WERI-Rb-1 (cell line): Measurements from ENCODE around the gene CEP78.

Experiments used
- DNase-seq: peaks from one replicate; pipeline ENCODE4 v3.0.0-alpha.2; 2020
- H3K27ac ChIP-seq: fragments of 250-450 bp; sonication (Bioruptor Pico); 2 replicates; pipeline ENCODE4 v1.5.1; 2020; ENCODE audit warnings: mild to moderate bottlenecking, moderate library complexity
- H3K27me3 ChIP-seq: fragments of 250-450 bp; sonication (Bioruptor Pico); 2 replicates; pipeline ENCODE4 v1.5.1; 2021; ENCODE audit warnings: mild to moderate bottlenecking, low read depth, moderate library complexity; ENCODE audit not compliant: insufficient read depth, severe bottlenecking
- H3K36me3 ChIP-seq: fragments of 250-450 bp; sonication (Bioruptor Pico); 2 replicates; pipeline ENCODE4 v1.5.1; 2020; ENCODE audit warnings: mild to moderate bottlenecking, moderate library complexity
- H3K4me3 ChIP-seq: 2 replicates; pipeline ENCODE4 v1.5.1; 2011; ENCODE audit warnings: low read depth, mild to moderate bottlenecking, control low read depth, low read length
- H3K9me3 ChIP-seq: fragments of 250-450 bp; sonication (Bioruptor Pico); 2 replicates; pipeline ENCODE4 v1.5.1; 2021; ENCODE audit warnings: mild to moderate bottlenecking, moderate library complexity; ENCODE audit not compliant: severe bottlenecking
- TF ChIP-seq, protein P1 (sequence below): IDR thresholded peaks from 2 replicates; pipeline ENCODE4 v1.5.1; 2011; ENCODE audit warnings: low read depth, mild to moderate bottlenecking, control low read depth, inconsistent platforms, low read length

Gene CEP78

DNA sequence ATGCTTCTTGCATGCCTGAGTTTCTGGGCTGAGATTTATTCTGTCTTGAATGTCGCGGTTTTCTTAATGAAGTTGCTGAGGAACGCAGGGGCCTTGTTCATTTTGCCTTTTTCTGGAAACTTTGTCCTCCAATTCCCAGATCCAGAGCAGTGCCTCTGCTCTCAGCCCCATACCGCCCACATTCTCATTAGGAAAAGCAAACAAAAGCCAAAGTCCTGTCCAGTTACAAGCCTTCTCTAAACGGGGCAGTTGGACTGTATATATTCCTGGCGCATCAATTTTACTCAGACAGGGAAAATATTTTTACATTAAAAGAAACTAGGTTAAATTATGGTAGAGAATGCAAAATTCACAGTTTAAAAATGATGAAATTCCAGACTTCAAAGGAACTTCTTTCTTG, 59.9 kb downstream of the CEP78 start:
- no peak for DNase-seq
- Histone ChIP-seq H3K4me3 (no peak overlapping the region), H3K36me3 (no peaks in the 10 kb centered on the region), H3K9me3 (no peaks in the 10 kb centered on the region), H3K27me3 (peaks cover 9% of the 10 kb centered on the region), H3K27ac (no peak overlapping the region)
- TF ChIP-seq, protein P1, sequence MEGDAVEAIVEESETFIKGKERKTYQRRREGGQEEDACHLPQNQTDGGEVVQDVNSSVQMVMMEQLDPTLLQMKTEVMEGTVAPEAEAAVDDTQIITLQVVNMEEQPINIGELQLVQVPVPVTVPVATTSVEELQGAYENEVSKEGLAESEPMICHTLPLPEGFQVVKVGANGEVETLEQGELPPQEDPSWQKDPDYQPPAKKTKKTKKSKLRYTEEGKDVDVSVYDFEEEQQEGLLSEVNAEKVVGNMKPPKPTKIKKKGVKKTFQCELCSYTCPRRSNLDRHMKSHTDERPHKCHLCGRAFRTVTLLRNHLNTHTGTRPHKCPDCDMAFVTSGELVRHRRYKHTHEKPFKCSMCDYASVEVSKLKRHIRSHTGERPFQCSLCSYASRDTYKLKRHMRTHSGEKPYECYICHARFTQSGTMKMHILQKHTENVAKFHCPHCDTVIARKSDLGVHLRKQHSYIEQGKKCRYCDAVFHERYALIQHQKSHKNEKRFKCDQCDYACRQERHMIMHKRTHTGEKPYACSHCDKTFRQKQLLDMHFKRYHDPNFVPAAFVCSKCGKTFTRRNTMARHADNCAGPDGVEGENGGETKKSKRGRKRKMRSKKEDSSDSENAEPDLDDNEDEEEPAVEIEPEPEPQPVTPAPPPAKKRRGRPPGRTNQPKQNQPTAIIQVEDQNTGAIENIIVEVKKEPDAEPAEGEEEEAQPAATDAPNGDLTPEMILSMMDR: no peak

DNA sequence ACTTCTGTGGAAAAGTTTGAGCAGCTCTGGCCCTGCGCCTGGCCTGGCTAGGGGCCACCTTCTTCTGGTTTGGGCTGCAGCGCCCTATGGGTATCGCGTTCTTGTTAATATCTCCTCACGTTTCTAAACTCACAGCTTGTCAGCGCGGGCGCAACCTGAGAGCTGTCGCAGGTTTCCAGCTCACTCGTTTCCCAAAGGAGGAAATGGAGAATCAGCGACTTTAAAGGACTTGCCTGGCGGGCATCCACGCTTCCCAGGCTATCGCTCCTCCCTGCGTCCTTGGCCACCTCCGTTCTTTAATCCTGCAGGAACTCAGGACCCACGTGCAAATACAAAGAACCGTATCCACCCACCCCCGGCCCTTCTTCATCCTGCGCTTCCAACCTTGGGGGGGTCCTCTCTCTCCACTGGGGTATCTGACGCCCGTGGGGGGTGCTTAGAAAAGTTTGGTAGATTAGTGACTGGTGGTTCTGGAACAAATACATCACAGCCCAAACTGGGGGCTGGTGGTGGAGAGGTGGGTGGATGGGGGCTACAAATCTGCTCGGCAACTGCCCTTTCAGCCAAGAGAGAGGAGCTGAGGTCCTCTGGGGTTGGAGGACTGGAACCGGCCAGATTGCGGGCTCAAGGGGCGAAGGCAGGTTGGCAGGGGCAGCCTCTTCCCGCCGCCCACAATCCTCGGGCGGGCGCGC, 60.5 kb downstream of the CEP78 start:
- TF ChIP-seq, protein P1: no peak
- H3K27ac ChIP-seq: no peak overlapping the region
- H3K9me3 ChIP-seq: no peaks in the 10 kb centered on the region
- H3K27me3 ChIP-seq: peaks cover 9% of the 10 kb centered on the region
- no peak for DNase-seq
- no peaks in the 10 kb centered on the region for H3K36me3 ChIP-seq
- no peak overlapping the region for H3K4me3 ChIP-seq

DNA sequence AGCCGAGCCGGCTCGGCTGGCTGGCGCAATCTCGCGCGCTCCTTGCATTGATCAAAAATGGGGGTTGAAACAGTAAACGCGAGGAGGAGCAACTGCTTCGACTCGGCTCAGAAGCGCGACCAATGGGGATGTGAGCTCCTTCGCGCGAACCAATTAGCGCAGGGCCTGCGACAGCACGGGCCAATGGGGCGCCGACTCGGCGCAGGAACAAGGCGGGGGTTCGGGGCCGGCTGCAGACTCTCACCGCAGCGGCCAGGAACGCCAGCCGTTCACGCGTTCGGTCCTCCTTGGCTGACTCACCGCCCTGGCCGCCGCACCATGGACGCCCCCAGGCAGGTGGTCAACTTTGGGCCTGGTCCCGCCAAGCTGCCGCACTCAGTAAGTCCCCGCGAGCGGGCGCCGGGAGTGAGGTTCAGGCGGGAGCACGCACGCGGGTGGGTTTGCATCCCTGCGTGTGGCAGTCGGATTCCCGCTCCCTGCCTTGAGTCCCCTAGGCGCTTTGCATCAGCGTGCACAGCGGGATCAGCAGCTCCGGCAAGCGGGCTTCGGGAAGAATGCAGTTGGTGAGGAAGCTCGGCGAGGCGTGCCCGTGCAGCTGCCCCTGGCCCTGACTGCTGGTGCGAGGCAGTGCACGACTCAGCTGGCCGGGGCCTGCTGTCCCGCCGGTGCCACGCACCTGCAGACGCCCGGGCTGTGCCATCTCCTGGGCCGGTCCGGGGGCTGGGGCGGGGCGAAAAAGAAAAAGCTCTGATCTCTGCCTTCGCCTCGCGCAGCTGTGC, 61.2 kb downstream of the CEP78 start, which contains the start of gene PSAT1:
PSAT1 (plus strand) TSS at position 233 of the 779 bp plus-strand sequence; CDS start at position 319, 86 bp downstream.
- H3K36me3 ChIP-seq: no peaks in the 10 kb centered on the region
- no peak within 1 kb of the TSS for H3K27ac ChIP-seq
- H3K27me3 ChIP-seq: peaks cover 9% of the 10 kb centered on the region
- TF ChIP-seq, protein P1: no peak
- no peaks in the 10 kb centered on the region for H3K9me3 ChIP-seq
- DNase-seq: peak; percentile 40
- H3K4me3 ChIP-seq: peak within 1 kb of the TSS; percentile 32

DNA sequence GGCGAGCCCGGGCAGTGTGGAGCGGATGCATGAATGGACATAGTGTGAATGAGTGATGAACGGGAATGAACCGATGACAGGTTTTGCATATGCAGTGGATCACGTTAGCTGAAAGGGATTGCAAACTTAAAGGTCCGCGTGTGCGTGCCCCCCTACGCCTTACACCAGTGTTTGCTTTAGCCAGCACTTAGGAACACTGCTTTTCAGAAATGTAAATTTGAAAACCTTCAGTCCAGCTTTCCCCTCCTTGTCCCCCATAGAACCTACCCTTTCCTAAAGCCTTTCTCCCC, 61.7 kb downstream of the CEP78 start:
- no peak overlapping the region for H3K27ac ChIP-seq
- peak overlapping the region; percentile 32 for H3K4me3 ChIP-seq
- H3K36me3 ChIP-seq: no peaks in the 10 kb centered on the region
- DNase-seq: no peak
- TF ChIP-seq, protein P1: no peak
- H3K9me3 ChIP-seq: no peaks in the 10 kb centered on the region
- peaks cover 9% of the 10 kb centered on the region for H3K27me3 ChIP-seq

DNA sequence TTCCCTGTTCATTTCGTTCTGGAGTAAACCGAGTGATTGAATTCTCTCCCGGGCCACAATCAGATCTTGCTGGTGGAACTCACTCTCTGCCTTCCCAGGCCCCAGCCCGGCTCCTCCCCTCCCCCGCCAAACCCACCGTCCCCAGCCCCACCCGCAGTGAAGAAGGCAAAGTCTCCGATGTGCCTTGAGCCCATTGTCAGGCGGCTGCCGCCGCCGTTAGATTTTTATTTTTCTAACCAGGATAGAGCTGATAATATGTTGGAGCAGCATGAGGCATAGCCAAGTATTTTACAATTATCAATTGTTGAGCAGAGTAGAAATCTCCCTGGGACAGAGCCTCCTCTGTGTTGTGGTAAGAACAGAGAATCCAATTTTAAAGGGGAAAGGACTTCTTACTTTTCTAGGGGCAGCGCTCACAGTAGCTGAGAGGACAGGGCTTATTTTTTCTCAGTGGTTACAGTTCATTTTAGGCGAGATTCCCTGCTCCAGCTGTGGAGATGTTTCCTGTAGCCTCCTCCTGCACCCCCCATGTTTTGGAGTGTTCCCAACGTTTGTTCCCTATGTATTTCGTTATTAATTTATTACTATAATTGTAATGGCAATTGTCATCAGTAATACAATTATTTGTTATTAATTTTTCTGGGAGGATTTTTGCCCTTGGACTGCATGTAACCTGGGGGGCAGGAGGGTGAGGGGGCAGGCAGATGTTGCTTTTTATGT, 62.3 kb downstream of the CEP78 start:
- Histone ChIP-seq H3K36me3 (no peaks in the 10 kb centered on the region), H3K27me3 (peaks cover 9% of the 10 kb centered on the region), H3K4me3 (peak overlapping the region; percentile 32), H3K27ac (no peak overlapping the region), H3K9me3 (no peaks in the 10 kb centered on the region)
- TF ChIP-seq, protein P1: no peak
- no peak for DNase-seq
